ENCODE measurements around the gene CD300LB.
A peak's percentile ranks its signal among the peaks of the same experiment; 100 is the strongest.
"Not testable (repeated sequence)": the region's sequence is repeated elsewhere in the genome, so short reads cannot be mapped to it uniquely, and the experiment has no call there.

CD300LB gene

GRCh38 chr17:74488276-74488675, 43.0 kb downstream of the CD300LB start:
- not testable (repeated sequence) for DNase-seq

GRCh38 chr17:74485841-74486240, 45.4 kb downstream of the CD300LB start:
- DNase-seq, result no peak

GRCh38 chr17:74485022-74485743, 46.1 kb downstream of the CD300LB start:
- DNase-seq, result no peak

GRCh38 chr17:74484066-74484465, 47.2 kb downstream of the CD300LB start:
- no peak for DNase-seq

- no peak for DNase-seq
Measured at GRCh38 chr17:74481621-74482020, 49.7 kb downstream of the CD300LB start.

- DNase-seq, result no peak
Measured at GRCh38 chr17:74480290-74480689, 51.0 kb downstream of the CD300LB start.

GRCh38 chr17:74478420-74479100, 52.7 kb downstream of the CD300LB start:
- peak; percentile 61 for DNase-seq

- no peak for DNase-seq
Measured at GRCh38 chr17:74477411-74477810, 53.9 kb downstream of the CD300LB start.

- no peak for DNase-seq
Measured at GRCh38 chr17:74475189-74475588, 56.1 kb downstream of the CD300LB start.

GRCh38 chr17:74474043-74474792, 57.1 kb downstream of the CD300LB start:
- DNase-seq, result no peak

- no peak for DNase-seq
Measured at GRCh38 chr17:74473294-74473693, 58.0 kb downstream of the CD300LB start.

GRCh38 chr17:74472890-74473289, 58.4 kb downstream of the CD300LB start:
- DNase-seq, result no peak

- DNase-seq, result no peak
Measured at GRCh38 chr17:74471341-74471740, 59.9 kb downstream of the CD300LB start.
